SH-SY5Y (cell line): ENCODE data around the gene RPS6KA2.

Experiments used
- GATA2 ChIP-seq: IDR thresholded peaks from 2 replicates; pipeline ENCODE4 v1.6.1; 2011; ENCODE audit warnings: mild to moderate bottlenecking, low read depth, low read length
- GATA3 ChIP-seq: IDR thresholded peaks from 2 replicates; pipeline ENCODE4 v1.6.1; 2011; ENCODE audit warnings: low read depth, mild to moderate bottlenecking, low read length, moderate library complexity

The RPS6KA2 gene

DNA sequence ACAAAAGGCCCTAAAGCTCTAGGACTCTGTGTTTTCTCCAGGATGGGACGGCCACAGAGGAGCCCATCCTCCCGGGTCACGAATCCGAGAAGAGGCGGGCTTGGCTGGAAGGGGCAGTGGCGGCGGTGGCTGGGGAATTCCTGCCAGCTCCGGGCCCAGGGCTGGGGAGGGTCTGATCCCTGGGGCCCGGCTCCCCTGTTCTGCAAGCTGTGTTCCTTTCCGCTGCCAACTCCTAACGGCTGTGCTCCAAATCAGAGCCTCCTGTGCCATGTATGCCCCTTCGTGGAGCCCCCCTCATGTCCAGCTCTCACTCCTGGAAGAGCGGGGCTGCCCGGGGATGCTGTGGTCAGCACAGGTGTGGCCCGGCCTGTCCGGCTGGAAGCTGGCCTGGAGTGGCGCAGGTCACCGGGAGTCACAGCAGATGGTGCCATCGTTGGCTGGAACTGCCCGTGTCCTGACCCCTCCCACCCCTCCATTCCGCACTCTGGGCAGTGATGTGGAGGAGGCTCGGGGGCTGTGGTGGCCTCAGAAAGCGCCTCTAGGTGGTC is 156.1 kb downstream of the RPS6KA2 start:
- TF ChIP-seq GATA2 (no peak), GATA3 (no peak)

DNA sequence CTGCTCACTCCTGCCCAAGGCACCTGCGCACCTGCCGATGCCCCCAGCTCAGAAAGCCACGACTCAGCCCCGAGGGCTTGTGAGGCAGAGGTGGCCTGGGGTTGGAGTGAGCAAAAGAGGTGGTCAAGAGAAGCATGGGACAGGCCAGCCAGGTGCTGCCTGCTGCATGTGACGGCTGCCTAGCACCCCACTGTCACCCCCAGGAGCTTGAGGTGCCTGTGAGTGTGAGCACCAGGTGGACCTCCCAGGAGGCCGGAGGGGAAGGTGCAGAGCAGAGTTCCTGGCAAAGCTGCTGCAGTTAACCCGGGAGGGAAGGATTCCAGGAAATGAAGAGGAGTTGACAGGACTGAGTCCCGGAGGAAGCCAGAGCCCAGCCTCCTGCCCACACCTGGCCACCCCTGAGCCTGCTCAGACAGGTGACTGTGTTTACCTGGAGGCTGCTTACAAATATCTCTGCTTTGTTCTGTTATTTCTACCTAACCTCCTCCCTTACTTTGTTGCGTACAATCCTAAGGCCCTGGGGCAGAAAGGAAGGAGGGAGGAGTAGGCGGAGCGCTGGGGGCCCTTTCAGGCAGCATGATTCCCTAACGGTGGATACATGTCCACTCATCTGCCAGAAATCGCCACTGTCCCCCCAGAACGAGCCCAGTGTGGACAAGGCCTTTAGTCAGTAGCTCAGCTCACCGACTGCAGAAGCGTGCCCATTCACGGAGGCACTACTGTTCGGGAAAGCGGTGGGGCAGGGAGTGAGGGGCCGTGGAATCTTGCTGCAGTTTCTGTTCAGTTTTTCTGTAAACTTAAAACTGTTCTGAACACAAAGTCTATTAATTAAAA is 156.8 kb downstream of the RPS6KA2 start:
- TF ChIP-seq GATA3: no peak
- no peak for TF ChIP-seq GATA2

DNA sequence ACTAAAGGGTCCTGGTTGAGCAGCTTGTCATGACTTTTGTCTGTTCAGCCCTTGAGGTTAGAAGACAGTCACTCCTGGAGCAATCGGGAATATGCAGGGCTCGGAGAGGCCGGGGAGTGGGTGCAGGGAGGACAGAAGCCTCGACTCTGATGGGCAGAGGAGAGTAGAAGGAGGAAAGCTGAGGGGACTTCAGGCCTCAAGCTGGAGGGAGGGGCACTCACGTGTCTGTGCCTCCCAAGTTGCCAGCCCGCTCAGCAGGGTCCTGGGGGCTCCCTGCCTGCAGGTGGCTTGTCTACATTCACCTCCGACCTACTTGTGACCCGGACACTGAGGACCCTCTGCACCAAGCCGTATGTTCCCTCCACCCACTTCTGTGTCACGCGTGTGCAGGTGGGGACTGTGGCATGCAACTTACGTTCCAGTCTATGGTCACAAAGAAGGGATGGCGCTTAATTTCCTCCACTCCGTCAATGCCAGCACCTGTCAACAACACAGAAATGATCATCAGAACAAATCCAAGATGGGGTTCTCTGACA is 157.6 kb downstream of the RPS6KA2 start:
- TF ChIP-seq GATA2 (no peak), GATA3 (no peak)

DNA sequence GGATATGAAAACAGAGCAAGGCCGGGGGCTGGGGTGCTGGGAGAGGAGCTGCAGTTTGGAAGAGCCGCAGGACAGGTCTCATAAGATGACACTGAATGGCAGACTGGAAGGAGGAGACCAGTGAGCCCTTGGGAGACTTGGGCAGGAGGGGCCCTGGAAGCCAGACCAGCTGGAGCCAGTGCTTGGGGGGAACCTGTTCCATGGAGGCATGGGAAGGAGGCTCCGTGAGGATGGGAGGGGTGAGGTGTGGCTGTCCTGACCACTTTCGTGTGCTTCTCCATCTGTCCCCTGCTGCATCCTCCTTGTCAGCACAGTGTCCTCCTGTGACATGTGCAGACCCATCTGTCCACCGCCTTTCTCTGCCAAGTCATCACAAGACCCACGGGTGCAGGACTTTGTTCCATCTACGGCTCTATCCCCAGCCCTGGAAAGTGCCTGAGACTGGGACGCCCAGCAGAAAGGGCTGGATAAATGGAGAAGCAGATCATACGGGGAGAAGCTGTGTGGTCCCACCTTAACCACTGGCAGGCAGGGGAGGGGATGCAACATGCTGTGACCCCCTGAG is 159.5 kb downstream of the RPS6KA2 start:
- TF ChIP-seq GATA3 (no peak), GATA2 (no peak)

DNA sequence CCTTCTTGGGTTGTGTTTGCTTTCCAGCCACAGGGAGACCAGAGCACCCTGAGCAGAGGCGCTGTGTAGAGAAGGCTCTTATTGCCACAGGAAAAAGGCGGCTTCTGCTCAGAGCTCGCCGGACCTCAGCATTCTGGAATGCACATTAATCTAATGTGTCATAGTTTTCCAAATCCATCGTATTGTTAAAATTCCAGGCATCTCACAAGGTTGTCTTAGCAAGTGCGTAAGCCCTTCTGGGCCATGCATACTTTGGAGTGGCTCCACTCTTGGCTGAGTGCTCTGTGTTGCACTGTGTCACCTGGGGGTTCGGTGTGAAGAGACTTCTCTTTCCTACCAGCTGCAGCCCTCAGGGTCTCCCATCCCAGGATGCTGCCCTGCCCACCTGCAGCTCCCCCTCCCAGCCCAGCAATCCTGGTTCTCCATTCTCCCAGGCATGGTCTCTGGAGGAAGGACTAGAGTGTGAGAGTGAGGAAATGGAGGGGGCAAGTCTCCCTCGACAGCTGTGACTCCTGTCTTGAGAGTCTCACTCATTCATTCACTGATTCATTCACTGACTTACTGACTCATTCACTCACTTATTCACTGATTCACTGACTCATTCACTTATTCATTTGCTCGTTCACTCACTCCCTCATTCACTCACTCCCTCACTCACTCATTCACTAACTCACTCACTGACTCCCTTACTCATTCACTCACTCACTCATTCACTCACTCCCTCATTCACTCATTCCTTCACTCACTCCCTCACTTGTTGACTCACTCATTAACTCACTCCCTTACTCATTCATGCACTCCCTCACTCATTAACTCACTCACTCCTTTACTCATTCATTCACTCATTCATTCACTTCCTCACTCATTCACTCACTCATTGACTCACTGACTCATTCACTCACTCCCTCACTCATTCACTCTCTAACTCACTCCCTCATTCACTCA is 160.6 kb downstream of the RPS6KA2 start:
- TF ChIP-seq GATA3 (no peak), GATA2 (no peak)

DNA sequence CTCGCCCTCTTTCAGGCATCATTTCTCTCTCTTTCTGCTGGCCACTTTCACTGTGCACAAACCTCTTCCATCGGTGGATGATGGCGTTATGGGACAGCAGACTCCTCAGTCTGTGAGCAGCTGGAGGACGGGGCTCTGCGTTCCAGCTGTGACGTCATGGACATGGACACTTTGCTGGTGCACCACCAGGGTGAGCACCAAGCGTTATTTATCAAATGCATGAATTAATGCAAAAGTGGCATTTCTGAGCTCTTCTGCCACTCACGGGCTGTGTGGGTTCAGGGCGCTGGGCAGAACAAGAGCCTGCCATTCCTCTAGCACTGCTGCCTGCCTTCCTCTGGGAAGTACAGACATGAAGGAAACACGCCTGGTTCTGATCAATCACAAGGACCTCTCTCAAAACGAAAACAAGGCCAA is 161.4 kb downstream of the RPS6KA2 start:
- no peak for TF ChIP-seq GATA3
- TF ChIP-seq GATA2: no peak

GRCh38 chr6:166465003-166465399 is 162.1 kb downstream of the RPS6KA2 start:
- TF ChIP-seq GATA2: no peak
- TF ChIP-seq GATA3: no peak

- TF ChIP-seq GATA3 (no peak), GATA2 (no peak)
Measured at GRCh38 chr6:166464068-166465002, 162.7 kb downstream of the RPS6KA2 start.

GRCh38 chr6:166463359-166464067 is 163.5 kb downstream of the RPS6KA2 start:
- no peak for TF ChIP-seq GATA3
- TF ChIP-seq GATA2: no peak

DNA sequence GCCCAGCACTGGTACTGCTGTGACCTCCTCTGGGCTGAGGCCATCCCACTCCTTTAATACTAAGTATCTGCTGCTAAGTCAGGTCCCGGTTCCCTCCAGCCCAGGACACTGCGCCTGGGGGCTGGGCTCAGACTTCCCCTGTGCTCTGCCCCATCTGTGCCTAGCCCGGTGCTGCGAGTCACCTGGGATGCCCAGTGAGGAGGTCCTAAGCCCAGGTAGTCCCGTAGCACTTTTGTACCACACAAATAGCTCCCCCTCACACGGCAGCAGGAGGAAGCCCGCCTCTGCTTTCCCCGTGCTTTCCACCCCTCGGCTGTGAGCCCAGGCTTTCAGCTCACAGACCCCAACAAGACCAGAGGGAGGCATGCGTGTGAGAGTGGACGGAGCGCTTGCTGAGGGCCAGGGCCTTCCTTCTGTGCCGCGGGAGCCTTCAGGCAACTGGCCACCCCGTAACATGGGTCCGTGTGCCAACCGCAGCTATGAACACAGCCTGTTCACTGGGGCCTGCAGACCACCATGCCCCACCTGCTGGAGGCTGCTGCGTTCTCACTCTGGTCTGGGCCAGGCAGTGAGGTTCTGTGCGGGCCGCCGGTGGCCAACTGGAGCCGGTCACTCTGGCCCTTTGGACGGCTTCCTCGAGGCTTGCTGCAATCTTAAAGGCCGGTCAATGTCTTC is 164.5 kb downstream of the RPS6KA2 start:
- TF ChIP-seq GATA3 (no peak), GATA2 (no peak)

- TF ChIP-seq GATA3: no peak
Measured at GRCh38 chr6:166461821-166462460, 165.1 kb downstream of the RPS6KA2 start.
